CD14-positive monocyte (primary cell): ENCODE results near the gene RAB11A. TPM values are rescaled to one million over a fixed set of nuclear protein-coding genes. Genes with fewer than 3 reads are reported as not detected.
A peak's percentile ranks its signal among the peaks of the same experiment; 100 is the strongest.

Experiments used
- DNase-seq, 3 donors: peaks; one replicate each; pipeline ENCODE4 v3.0.0-alpha.2; 2011 to 2022
- H2AFZ ChIP-seq: 2 replicates; pipeline ENCODE4 v1.6.0; 2012; ENCODE audit warnings: mild to moderate bottlenecking, low read depth, low read length, inconsistent platforms; ENCODE audit not compliant: insufficient read depth, poor library complexity, severe bottlenecking
- H3K27ac ChIP-seq, 2 donors: 1 replicate in 1 of 2; 2 replicates in 1 of 2; pipeline ENCODE4 v1.5.1; 2012 to 2013; ENCODE audit warnings: low read length in 2 of 2, control low read depth in 1 of 2, inconsistent platforms in 1 of 2, low read depth in 1 of 2, mild to moderate bottlenecking in 1 of 2
- H3K27me3 ChIP-seq, 2 donors: one replicate each; pipeline versions ENCODE4 v1.6.0 to v1.6.1; 2011 to 2013; ENCODE audit warnings: low read length in 2 of 2; ENCODE audit not compliant: control insufficient read depth in 2 of 2, insufficient read depth in 2 of 2
- H3K36me3 ChIP-seq, 2 donors: replicated peaks in 1 of 2; 1 replicate in 1 of 2; 2 replicates in 1 of 2; pipeline versions ENCODE4 v1.5.1 to v1.6.1; 2012 to 2013; ENCODE audit warnings: low read length in 2 of 2, control low read depth in 1 of 2, inconsistent platforms in 1 of 2, mild to moderate bottlenecking in 1 of 2; ENCODE audit not compliant: insufficient read depth in 2 of 2, control insufficient read depth in 1 of 2
- H3K4me1 ChIP-seq, 2 donors: 1 replicate in 1 of 2; 2 replicates in 1 of 2; pipeline versions ENCODE4 v1.5.1 to v1.6.1; 2012 to 2013; ENCODE audit warnings: low read length in 2 of 2, control low read depth in 1 of 2, inconsistent platforms in 1 of 2, mild to moderate bottlenecking in 1 of 2, moderate library complexity in 1 of 2; ENCODE audit not compliant: insufficient read depth in 2 of 2, control insufficient read depth in 1 of 2
- H3K4me2 ChIP-seq: replicated peaks from 2 replicates; pipeline ENCODE3; 2012; ENCODE audit warnings: low read length, moderate library complexity, mild to moderate bottlenecking; ENCODE audit not compliant: poor library complexity, severe bottlenecking; ENCODE audit errors: extremely low read depth
- H3K4me3 ChIP-seq, 3 experiments: fragments of 200-600 bp in 1 of 3; sonication (generic) in 1 of 3; replicated peaks in 1 of 3; 1 replicate in 2 of 3; 2 replicates in 1 of 3; pipeline ENCODE4 v1.5.1; 2011 to 2013; ENCODE audit warnings: low read length in 3 of 3, mild to moderate bottlenecking in 3 of 3, control low read depth in 2 of 3, low read depth in 2 of 3, inconsistent platforms in 1 of 3, moderate library complexity in 1 of 3
- H3K79me2 ChIP-seq: 2 replicates; pipeline ENCODE4 v1.6.0; 2012; ENCODE audit warnings: mild to moderate bottlenecking, control low read depth, inconsistent platforms, low read length, moderate library complexity; ENCODE audit not compliant: insufficient read depth
- H3K9ac ChIP-seq: 2 replicates; pipeline ENCODE4 v1.6.0; 2017; ENCODE audit warnings: low read length, mild to moderate bottlenecking; ENCODE audit not compliant: insufficient read depth, poor library complexity, severe bottlenecking
- H3K9me3 ChIP-seq, 2 donors: replicated peaks in 1 of 2; 1 replicate in 1 of 2; 2 replicates in 1 of 2; pipeline versions ENCODE4 v1.5.1 to v1.6.1; 2012 to 2013; ENCODE audit warnings: low read length in 2 of 2, control low read depth in 1 of 2; ENCODE audit not compliant: control insufficient read depth in 1 of 2, insufficient read depth in 1 of 2
- H4K20me1 ChIP-seq: 2 replicates; pipeline ENCODE4 v1.6.0; 2012; ENCODE audit warnings: mild to moderate bottlenecking, low read length, control low read depth, moderate library complexity; ENCODE audit not compliant: insufficient read depth
- H3K27ac Mint-ChIP-seq, 7 donors: one replicate each; pipeline ENCODE4 v1.8.0; 2020; ENCODE audit warnings: mild to moderate bottlenecking in 7 of 7, mixed read lengths in 7 of 7, moderate library complexity in 6 of 7, inconsistent platforms in 2 of 7
- H3K27me3 Mint-ChIP-seq, 3 donors: one replicate each; pipeline ENCODE4 v1.8.0; 2021 to 2022; ENCODE audit warnings: low read depth in 3 of 3, mild to moderate bottlenecking in 3 of 3, mixed read lengths in 3 of 3, moderate library complexity in 3 of 3, inconsistent platforms in 1 of 3
- H3K36me3 Mint-ChIP-seq, 2 donors: one replicate each; pipeline ENCODE4 v1.8.0; 2020; ENCODE audit warnings: mixed read lengths in 2 of 2, inconsistent platforms in 1 of 2, mild to moderate bottlenecking in 1 of 2
- H3K4me1 Mint-ChIP-seq: one replicate; pipeline ENCODE4 v1.8.0; 2020; ENCODE audit warnings: mild to moderate bottlenecking, mixed read lengths
- H3K4me3 Mint-ChIP-seq, 2 donors: one replicate each; pipeline ENCODE4 v1.8.0; 2020; ENCODE audit warnings: mild to moderate bottlenecking in 2 of 2, mixed read lengths in 2 of 2, moderate library complexity in 1 of 2
- H3K9me3 Mint-ChIP-seq, 7 donors: one replicate each; pipeline ENCODE4 v1.8.0; 2020 to 2022; ENCODE audit warnings: mixed read lengths in 7 of 7, mild to moderate bottlenecking in 6 of 7, moderate library complexity in 6 of 7, inconsistent platforms in 2 of 7
- CTCF ChIP-seq: fragments of 200-600 bp; IDR thresholded peaks from one replicate; pipeline ENCODE4 v1.8.0; 2022; ENCODE audit warnings: antibody characterized with exemption, mild to moderate bottlenecking
- WGBS: methylation state at CpG from one replicate; pipeline ENCODE4 v1.1.5; 2013; ENCODE audit warnings: missing lambda C conversion rate; ENCODE audit not compliant: insufficient coverage; 5-methylcytosine and 5-hydroxymethylcytosine counted together
- intact Hi-C, 2 donors: fragments of 100-400 bp; cut with micrococcal nuclease; formaldehyde crosslinking; loops; one replicate each; pipeline versions ENCODE4 v1.15.0 to v1.15.1; 2023
- polyA plus RNA-seq, 3 donors: library from polyadenylated mRNA; depleted of rRNA in 1 of 3; unstranded in 2 of 3; stranded (reverse) in 1 of 3; fragments of 300-500 nt in 2 of 3; fragments of >200 nt in 1 of 3; fragmentation: Illumina TruSeq in 2 of 3; gene quantifications; 1 replicate in 2 of 3; 2 replicates in 1 of 3; pipeline ENCODE4 v1.2.3, GENCODE V29; 2012 to 2021

The RAB11A gene
- polyA plus RNA-seq, 3 donors: 180 to 310 (median 300) TPM

GRCh38 chr15:65922621-65923020 is 53.3 kb downstream of the RAB11A start:
- no peaks in the 10 kb centered on the region for H4K20me1 ChIP-seq
- DNase-seq: no peak
- no peak overlapping the region for H2AFZ ChIP-seq
- Mint-ChIP-seq H3K4me1 (no peaks in the 10 kb centered on the region), H3K27ac (peak overlapping the region in 1 of 7 donors; percentile 40), H3K27me3 (peaks cover 1 to 4% (median 2%) of the 10 kb centered on the region in 3 donors), H3K36me3 (peaks cover 0 to 2% of the 10 kb centered on the region in 2 donors), H3K9me3 (no peaks in the 10 kb centered on the region), H3K4me3 (no peak overlapping the region)
- intact Hi-C loops: no loop called here
- no peaks in the 10 kb centered on the region for H3K36me3 ChIP-seq
- H3K4me3 ChIP-seq: no peak overlapping the region
- no peak overlapping the region for H3K4me2 ChIP-seq
- H3K79me2 ChIP-seq: no peaks in the 10 kb centered on the region
- TF ChIP-seq CTCF: no peak
- no peaks in the 10 kb centered on the region for H3K4me1 ChIP-seq
- H3K27me3 ChIP-seq: no peaks in the 10 kb centered on the region
- H3K9ac ChIP-seq: no peak overlapping the region
- 100% methylated on average over 7 of the region's 7 CpGs for WGBS
- no peaks in the 10 kb centered on the region for H3K9me3 ChIP-seq
- H3K27ac ChIP-seq: no peak overlapping the region

GRCh38 chr15:65923264-65923663 is 54.0 kb downstream of the RAB11A start:
- no peak overlapping the region for H3K4me3 ChIP-seq
- no peak overlapping the region for H3K9ac ChIP-seq
- DNase-seq: no peak
- no peaks in the 10 kb centered on the region for H3K9me3 Mint-ChIP-seq
- H3K27ac ChIP-seq: no peak overlapping the region
- no peaks in the 10 kb centered on the region for H3K27me3 ChIP-seq
- 96% methylated on average over 2 of the region's 5 CpGs for WGBS
- intact Hi-C loops: no loop called here
- no peaks in the 10 kb centered on the region for H3K79me2 ChIP-seq
- no peaks in the 10 kb centered on the region for H3K36me3 ChIP-seq
- peaks cover 0 to 2% of the 10 kb centered on the region in 2 donors for H3K36me3 Mint-ChIP-seq
- H3K4me1 ChIP-seq: no peaks in the 10 kb centered on the region
- H3K27me3 Mint-ChIP-seq: peaks cover 1 to 4% (median 2%) of the 10 kb centered on the region in 3 donors
- no peaks in the 10 kb centered on the region for H3K4me1 Mint-ChIP-seq
- no peak overlapping the region for H3K4me2 ChIP-seq
- TF ChIP-seq CTCF: no peak
- no peak overlapping the region for H2AFZ ChIP-seq
- H3K4me3 Mint-ChIP-seq: no peak overlapping the region
- no peaks in the 10 kb centered on the region for H3K9me3 ChIP-seq
- no peaks in the 10 kb centered on the region for H4K20me1 ChIP-seq
- no peak overlapping the region for H3K27ac Mint-ChIP-seq
